GM12891 (cell line): ENCODE results near the gene MAP10.

Experiments
- POLR2A ChIP-seq: IDR thresholded peaks from 2 replicates; pipeline ENCODE4 v1.6.1; 2011; ENCODE audit warnings: low read depth, low read length, control low read depth
- POLR2AphosphoS5 ChIP-seq: IDR thresholded peaks from 2 replicates; pipeline ENCODE4 v1.6.1; 2011; ENCODE audit warnings: low read depth, low read length, control low read depth
- SPI1 ChIP-seq: IDR thresholded peaks from 2 replicates; pipeline ENCODE4 v1.6.1; 2011; ENCODE audit warnings: low read depth, low read length, control low read depth
- TAF1 ChIP-seq: IDR thresholded peaks from 2 replicates; pipeline ENCODE4 v1.6.1; 2011; ENCODE audit warnings: low read depth, low read length, control low read depth

- TF ChIP-seq POLR2A: no peak
- no peak for TF ChIP-seq POLR2AphosphoS5
- TF ChIP-seq SPI1: no peak
- TF ChIP-seq TAF1: no peak
Measured at GRCh38 chr1:232844791-232845190, 39.6 kb downstream of the MAP10 start.
